Glomerular visceral epithelial cell (primary cell): ENCODE measurements around the gene GM2A.
A peak's percentile ranks its signal among the peaks of the same experiment; 100 is the strongest.

Experiments used
- DNase-seq: peaks from one replicate; pipeline ENCODE4 v3.0.0-alpha.2; 2016; ENCODE audit errors: extremely low spot score

The GM2A gene

GRCh38 chr5:151252762-151253604, at the start of gene GM2A:
Gene GM2A, plus strand, starts transcription at chr5:151253185. Its CDS starts 32 bp downstream, at chr5:151253217.
- peak; percentile 100 for DNase-seq

- DNase-seq = no peak
These were observed 48.9 kb upstream of the GM2A start for GRCh38 chr5:151204051-151204450.

- DNase-seq = no peak
These were observed 47.6 kb upstream of the GM2A start for GRCh38 chr5:151205411-151205810.

- DNase-seq = no peak
These were observed 44.5 kb upstream of the GM2A start for GRCh38 chr5:151208481-151208914.

GRCh38 chr5:151212406-151212798, 40.6 kb upstream of the GM2A start:
- no peak for DNase-seq

- peak; percentile 12 for DNase-seq
These were observed 39.0 kb upstream of the GM2A start for GRCh38 chr5:151213803-151214613.

GRCh38 chr5:151214614-151215545, 38.1 kb upstream of the GM2A start:
- DNase-seq = no peak

- no peak for DNase-seq
These were observed 37.5 kb upstream of the GM2A start for GRCh38 chr5:151215546-151215880.

GRCh38 chr5:151216781-151217180, 36.2 kb upstream of the GM2A start:
- DNase-seq = no peak

GRCh38 chr5:151218177-151218576, 34.8 kb upstream of the GM2A start:
- DNase-seq = no peak

- DNase-seq = no peak
These were observed 33.8 kb upstream of the GM2A start for GRCh38 chr5:151219138-151219537.

GRCh38 chr5:151219789-151220188, 33.2 kb upstream of the GM2A start:
- DNase-seq = no peak

GRCh38 chr5:151221574-151221973, 31.4 kb upstream of the GM2A start:
- DNase-seq = no peak

- DNase-seq = no peak
These were observed 30.8 kb upstream of the GM2A start for GRCh38 chr5:151222054-151222789.

- no peak for DNase-seq
These were observed 30.1 kb upstream of the GM2A start for GRCh38 chr5:151222790-151223446.

GRCh38 chr5:151223447-151224264, 29.3 kb upstream of the GM2A start, which contains the start of gene CCDC69:
Gene CCDC69, minus strand, starts transcription at chr5:151224092. Its CDS starts 122 bp downstream, at chr5:151223970.
- DNase-seq = peak; percentile 74

GRCh38 chr5:151224372-151224771, 28.6 kb upstream of the GM2A start:
- DNase-seq = no peak

- no peak for DNase-seq
These were observed 27.9 kb upstream of the GM2A start for GRCh38 chr5:151225071-151225470.

- DNase-seq = no peak
These were observed 27.5 kb upstream of the GM2A start for GRCh38 chr5:151225475-151225874.
